Measurements from ENCODE around the gene TXNDC2.
A peak's percentile ranks its signal among the peaks of the same experiment; 100 is the strongest.

The TXNDC2 gene

DNA sequence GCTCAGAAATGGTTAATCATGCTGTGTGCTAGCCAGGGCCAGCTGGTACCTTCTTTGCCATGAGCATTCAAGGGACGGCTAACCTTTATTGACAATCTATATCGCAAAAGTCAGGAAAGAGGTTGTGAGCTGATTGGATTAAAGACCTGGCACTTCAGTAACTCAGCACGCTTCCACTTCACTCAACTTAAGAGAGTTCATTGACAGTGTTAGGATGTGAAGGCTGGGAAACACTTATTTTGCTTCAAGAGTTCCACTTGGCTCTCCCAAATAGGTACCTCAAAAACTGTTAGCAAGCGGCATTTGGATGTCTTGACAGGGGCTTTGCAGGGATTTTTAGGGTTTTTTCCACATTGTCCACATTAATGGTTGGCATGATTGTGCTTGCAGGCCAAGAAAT is 25.1 kb upstream of the TXNDC2 start:
- DNase-seq (ENCODE audit: low read depth in 2 of 2) = no peak

DNA sequence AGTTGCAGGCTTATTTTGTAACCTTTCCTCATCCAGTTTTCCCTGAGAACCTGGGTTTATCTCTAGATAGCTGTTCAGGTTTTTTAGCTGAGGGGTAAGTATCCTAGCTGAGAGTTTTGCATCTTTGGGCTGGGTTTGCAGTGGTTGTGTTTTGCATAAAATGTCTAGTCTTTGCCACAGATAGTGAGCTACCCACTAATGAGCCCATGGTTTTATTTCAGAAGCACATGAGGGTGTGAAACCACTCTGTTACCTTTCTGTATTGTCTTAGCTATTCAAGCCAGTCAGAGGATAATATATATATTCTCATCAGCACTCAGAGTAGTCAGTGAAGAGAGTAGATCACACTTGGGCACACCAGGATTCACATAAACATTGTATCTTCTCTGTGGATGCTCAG is 24.6 kb upstream of the TXNDC2 start:
- no peak for DNase-seq (ENCODE audit: low read depth in 2 of 2)

DNA sequence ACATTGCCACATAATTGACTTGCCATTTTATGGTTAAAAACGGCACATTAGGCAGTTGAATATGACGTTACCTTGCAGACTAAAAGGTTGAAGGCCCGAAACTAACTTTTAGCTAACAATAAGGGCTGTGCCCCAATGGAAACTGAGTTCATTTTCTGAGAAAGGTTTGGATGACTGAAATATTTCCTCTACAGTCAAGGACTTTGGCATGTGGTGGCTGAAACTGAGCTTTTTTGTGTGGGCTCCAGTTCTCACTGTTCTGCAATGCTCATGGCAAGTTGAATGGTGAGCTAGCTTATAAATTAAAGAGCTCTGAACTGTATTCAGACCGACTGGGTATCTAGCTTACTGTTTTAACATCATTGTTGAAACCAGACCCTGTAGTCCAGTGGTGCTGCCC is 23.8 kb upstream of the TXNDC2 start:
- DNase-seq (ENCODE audit: low read depth in 2 of 2) = peak; percentile 22 to 25

DNA sequence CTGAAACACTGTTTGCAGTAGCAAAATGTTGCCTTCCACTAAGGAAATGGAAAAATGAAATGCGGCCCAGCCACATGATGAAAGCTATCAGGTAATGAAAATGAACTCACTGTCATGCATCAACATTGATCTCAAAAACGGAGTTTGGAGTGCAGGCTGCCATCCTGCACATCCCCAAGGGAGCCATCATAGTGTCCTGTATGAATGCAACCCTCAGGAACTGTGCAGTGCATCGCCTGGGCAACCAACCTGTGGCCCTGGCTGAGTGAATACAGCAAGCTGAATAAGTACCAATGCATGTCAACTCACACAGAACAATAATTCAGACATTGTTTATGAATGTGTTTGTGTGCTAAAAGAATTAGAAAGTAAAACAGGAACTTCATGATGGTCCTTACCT is 23.1 kb upstream of the TXNDC2 start:
- no peak for DNase-seq (ENCODE audit: low read depth in 2 of 2)

DNA sequence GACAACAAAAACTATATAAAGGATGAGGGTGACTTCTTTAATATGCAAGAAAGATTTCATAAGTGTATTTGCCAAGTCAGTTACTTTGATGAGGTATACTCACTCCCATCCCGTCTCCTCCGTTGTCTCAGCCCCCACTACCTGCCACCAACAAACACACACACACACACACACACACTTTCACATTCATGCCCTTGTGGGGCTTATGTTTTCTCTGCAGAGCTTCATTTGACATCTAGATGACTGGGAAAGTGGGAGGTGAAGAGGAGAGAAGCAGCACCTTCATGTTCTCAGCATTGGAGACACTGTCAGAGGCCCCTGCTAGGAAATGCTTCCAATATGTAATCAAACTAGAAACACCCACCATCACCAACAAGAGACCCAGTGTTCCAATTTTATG is 22.5 kb upstream of the TXNDC2 start:
- DNase-seq (ENCODE audit: low read depth in 2 of 2) = no peak

GRCh38 chr18:9865764-9866490 is 19.8 kb upstream of the TXNDC2 start:
- DNase-seq (ENCODE audit: low read depth in 2 of 2) = no peak

DNA sequence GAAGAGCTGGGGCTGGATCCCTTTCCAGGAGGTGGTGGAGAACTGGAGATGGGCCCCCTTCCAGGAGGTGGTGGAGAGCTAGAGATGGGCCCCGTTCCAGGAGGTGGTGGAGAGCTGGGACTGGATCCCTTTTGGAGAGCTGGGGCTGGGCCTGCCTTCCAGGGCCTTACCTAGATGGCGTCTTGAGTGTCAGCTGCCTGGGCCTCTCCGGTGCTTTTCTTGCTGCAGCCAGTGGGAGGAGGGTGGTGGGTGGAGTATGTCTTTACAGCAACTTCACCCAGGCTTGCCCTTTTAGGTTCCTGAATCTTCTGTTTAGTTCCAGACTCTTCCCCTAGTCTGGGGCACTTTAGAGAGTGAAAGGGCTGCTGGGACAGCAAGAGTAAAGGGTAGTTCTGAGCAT is 19.1 kb upstream of the TXNDC2 start:
- DNase-seq (ENCODE audit: low read depth in 2 of 2) = no peak

GRCh38 chr18:9867071-9867594 is 18.6 kb upstream of the TXNDC2 start:
- no peak for DNase-seq (ENCODE audit: low read depth in 2 of 2)

DNA sequence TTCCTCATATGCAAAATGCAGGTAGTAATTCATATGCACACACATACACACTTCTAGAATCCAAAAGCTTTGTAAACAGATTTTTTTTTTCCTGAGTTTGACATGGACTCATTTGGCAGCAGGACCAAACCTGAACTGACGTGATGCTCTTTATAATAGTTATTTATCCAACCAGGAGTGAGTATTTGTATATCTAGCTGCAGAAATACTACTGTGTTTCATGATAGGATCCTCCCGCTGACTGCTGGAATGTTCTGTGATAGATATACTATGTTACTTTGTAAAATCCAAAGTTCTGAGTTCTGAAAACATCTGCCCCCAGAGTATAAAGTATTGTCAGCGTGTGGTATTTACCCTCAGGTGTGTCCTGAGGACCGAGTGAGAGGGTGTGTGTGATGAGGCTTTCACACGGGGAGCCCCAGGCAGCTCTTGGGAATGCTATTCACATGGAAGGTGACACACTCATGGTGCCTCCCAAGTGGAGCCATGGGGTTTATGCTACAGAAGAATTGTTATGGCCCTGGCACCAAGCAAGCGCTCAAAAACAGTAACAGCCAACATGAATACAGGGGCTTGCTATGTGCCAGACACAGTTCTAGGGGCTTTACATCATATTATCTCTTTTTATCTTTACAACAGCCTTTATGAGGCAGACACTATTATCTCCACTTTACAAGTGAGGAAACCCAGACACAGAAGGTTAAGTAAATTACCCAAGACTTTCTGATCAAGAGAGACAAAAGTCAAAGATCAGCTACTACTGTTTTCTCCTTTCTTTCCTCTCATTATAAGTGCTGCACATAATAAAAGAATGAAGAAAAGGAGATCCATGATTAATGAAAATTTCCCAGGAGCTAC is 16.7 kb upstream of the TXNDC2 start:
- no peak for DNase-seq (ENCODE audit: low read depth in 2 of 2)

- no peak for DNase-seq (ENCODE audit: low read depth in 2 of 2)
These were observed 15.9 kb upstream of the TXNDC2 start for GRCh38 chr18:9869715-9870430.

DNA sequence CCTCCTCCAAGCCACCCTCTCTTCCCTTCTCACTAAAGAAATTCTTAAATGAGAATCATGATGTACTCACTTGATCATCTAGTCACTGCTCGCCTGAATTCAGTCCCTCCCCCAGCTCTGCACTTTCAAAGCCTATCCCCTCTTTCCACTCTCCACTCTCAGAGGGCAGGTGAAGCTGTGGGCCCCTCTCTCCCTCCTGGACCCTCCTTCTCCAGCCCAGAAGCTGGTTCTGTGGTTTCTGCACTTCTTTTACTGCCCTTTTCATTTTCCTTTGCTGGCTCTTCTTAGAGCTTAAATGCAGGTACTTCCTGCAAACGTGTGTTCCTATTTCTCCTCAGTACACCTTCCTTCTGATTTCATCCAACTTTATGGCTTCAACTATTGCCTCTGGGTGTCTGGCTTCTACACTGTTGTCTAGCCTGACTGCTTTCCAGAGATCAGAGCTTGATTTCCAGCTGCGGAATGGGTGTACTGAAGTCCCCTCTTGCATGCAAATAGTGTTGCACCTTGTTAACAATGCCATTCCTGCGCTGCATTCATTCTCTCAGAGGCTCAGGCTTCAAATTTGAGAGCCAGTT is 15.3 kb upstream of the TXNDC2 start:
- no peak for DNase-seq (ENCODE audit: low read depth in 2 of 2)

GRCh38 chr18:9871244-9871746 is 14.5 kb upstream of the TXNDC2 start:
- DNase-seq (ENCODE audit: low read depth in 2 of 2) = no peak

DNA sequence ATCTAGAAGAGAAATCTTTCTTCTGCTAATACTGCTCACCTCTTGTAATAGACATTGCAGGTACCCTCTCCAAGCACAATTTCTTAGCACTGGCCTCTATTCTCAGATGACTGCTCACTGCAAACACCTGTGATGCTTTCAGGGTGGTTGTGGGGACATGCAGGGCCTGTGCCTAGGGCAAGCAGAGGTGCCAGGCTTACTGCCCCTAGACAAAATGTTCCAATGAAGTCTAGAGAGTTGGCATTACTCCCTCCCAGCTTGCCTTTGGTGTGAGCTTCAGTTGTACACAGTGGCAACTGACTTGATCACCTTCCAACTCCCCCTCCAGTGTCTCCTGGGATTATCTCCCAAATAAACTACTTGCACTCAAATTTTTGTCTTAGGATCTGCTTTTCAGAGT is 12.9 kb upstream of the TXNDC2 start:
- no peak for DNase-seq (ENCODE audit: low read depth in 2 of 2)

DNA sequence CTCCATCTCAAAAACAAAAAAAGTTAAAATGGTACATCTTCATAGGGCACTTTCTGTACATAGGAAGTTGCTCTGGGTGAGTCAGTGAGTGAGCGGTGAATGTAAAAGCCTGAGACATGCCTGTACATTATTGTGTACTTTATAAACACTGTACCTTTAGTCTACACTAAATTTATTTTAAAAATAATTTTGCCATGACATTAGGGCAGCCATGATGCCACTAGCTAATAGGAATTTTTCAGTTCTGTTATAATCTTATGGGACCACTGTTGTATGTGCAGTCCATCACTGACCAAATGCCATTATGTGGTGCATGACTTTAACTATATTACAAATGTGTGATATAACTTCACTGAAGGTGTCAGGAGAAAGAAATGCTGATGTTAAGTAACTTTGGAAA is 11.0 kb upstream of the TXNDC2 start:
- DNase-seq (ENCODE audit: low read depth in 2 of 2) = no peak

GRCh38 chr18:9876212-9876866 is 9.4 kb upstream of the TXNDC2 start:
- no peak for DNase-seq (ENCODE audit: low read depth in 2 of 2)

GRCh38 chr18:9876867-9877654 is 8.7 kb upstream of the TXNDC2 start:
- DNase-seq (ENCODE audit: low read depth in 2 of 2) = no peak

DNA sequence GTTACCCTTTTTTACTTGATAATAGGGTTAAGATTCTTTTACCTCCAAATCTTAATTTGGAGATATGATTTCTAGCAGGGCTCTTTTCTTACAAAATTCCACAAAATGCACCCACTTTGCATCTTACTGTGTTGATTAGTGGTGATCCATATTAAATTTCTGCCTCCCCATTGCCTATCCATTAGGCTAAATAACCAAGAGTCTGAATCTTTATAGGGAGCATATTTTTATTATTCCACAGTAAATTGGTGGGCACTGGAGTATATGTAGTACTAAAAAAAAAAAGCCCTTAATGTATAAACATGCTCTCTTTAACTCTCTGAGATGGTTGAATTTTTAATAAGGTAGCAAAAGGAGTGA is 8.1 kb upstream of the TXNDC2 start:
- no peak for DNase-seq (ENCODE audit: low read depth in 2 of 2)

DNA sequence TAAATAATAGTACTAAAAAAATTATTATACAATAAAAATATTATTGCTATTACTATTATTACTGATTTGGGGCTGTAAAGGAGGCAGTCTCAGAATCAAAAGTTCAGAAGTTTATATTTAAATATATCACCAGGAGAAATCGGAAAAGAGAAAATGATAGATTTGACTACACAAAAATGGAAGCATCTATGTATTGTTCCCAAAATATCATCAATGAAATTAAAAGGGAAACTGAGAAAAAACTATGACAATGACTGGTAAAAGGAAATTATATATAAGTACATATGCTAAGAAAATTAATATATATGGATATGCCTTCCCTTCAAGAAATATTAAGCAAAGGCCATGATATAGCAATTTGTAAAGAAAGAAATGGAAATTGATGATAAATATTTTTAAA is 7.7 kb upstream of the TXNDC2 start:
- no peak for DNase-seq (ENCODE audit: low read depth in 2 of 2)

DNA sequence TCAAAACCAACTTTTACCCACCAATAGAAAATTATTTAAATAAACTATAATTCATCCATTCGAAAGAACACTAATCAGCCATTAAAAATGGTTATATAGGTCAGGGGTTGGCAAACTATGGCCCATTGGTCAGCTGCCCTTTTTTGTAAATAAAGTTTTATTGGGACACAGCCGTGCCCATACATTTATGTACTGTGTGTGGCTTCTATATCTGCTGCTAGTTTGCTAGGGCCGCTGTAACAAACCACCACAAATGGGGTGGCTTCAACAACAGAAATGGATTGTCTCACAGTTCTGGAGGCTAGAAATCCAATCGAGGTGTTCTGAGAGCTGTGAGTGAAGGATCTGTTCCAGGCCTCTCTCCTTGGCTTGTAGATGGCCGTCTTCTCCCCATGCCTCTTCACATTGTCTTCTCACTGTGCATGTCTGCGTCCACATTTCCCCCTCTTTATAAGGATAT is 7.0 kb upstream of the TXNDC2 start:
- DNase-seq (ENCODE audit: low read depth in 2 of 2) = no peak

DNA sequence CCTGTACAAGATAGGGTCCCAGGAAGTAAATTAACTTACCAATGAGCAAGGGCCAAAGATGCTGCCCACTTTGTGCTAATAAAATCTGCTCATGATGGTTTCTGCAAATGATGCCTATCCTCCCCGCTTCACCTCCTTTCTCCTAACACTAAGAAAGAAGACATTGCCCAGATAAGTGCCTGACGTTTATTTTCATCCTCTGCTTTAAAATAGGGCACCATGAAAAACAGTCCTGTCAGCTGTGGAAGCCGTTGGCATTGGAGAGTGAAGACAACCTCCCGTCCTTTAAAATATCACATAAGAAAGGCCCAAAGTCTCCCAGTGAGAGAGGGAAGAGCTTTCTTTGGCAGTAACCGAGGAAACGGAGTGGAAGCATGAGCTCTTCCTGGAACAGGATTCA is 1.7 kb upstream of the TXNDC2 start:
- no peak for DNase-seq (ENCODE audit: low read depth in 2 of 2)

Measured in stimulated activated CD8-positive, alpha-beta memory T cell treated with anti-CD3 and anti-CD28 coated beads, Interleukin-15, amount 100 ng/mL, for 48 hours (primary cell).